HL-60/S4 treated with phorbol 12-myristate 13-acetate at 8.2 ng/mL for 4 days and 3 days (cell line): ENCODE measurements around the gene SMG1.
"Not testable (repeated sequence)": the region's sequence is repeated elsewhere in the genome, so short reads cannot be mapped to it uniquely, and the experiment has no call there.

ENCODE experiments used
- in situ Hi-C: fragments of 300-500 bp; cut with MboI; formaldehyde crosslinking; loops from 2 replicates; pipeline ENCODE4 v1.15.0; 2022; ENCODE audit warnings: low sequenced_read_pairs

SMG1 gene

GRCh38 chr16:18936727-18937340 lies 10.6 kb upstream of the SMG1 start:
- in situ Hi-C loops, result no loop called here

- in situ Hi-C loops, result no loop called here
Observed at GRCh38 chr16:18933501-18933900, 7.3 kb upstream of the SMG1 start.

- in situ Hi-C loops, result no loop called here
Observed at GRCh38 chr16:18932243-18932987, 6.2 kb upstream of the SMG1 start.

GRCh38 chr16:18931756-18932155 lies 5.5 kb upstream of the SMG1 start:
- in situ Hi-C loops, result no loop called here

- in situ Hi-C loops, result not testable (repeated sequence)
Observed at GRCh38 chr16:18930095-18930494, 3.9 kb upstream of the SMG1 start.

GRCh38 chr16:18928073-18928472 lies 1.9 kb upstream of the SMG1 start:
- in situ Hi-C loops, result not testable (repeated sequence)

GRCh38 chr16:18925215-18925985 lies 808 bp downstream of the SMG1 start:
- in situ Hi-C loops, result not testable (repeated sequence)

GRCh38 chr16:18923935-18924334 lies 2.3 kb downstream of the SMG1 start:
- in situ Hi-C loops, result not testable (repeated sequence)

GRCh38 chr16:18923124-18923523 lies 3.1 kb downstream of the SMG1 start:
- in situ Hi-C loops, result not testable (repeated sequence)

GRCh38 chr16:18909585-18909984 lies 16.6 kb downstream of the SMG1 start:
- in situ Hi-C loops, result not testable (repeated sequence)

- in situ Hi-C loops, result not testable (repeated sequence)
Observed at GRCh38 chr16:18908716-18909115, 17.5 kb downstream of the SMG1 start.

GRCh38 chr16:18902778-18903177 lies 23.4 kb downstream of the SMG1 start:
- in situ Hi-C loops, result not testable (repeated sequence)

- in situ Hi-C loops, result not testable (repeated sequence)
Observed at GRCh38 chr16:18902044-18902443, 24.2 kb downstream of the SMG1 start.

- in situ Hi-C loops, result not testable (repeated sequence)
Observed at GRCh38 chr16:18901194-18901593, 25.0 kb downstream of the SMG1 start.

- in situ Hi-C loops, result not testable (repeated sequence)
Observed at GRCh38 chr16:18884456-18884855, 41.8 kb downstream of the SMG1 start.

- in situ Hi-C loops, result not testable (repeated sequence)
Observed at GRCh38 chr16:18877734-18878133, 48.5 kb downstream of the SMG1 start.

GRCh38 chr16:18877259-18877658 lies 48.9 kb downstream of the SMG1 start:
- in situ Hi-C loops, result not testable (repeated sequence)

- in situ Hi-C loops, result not testable (repeated sequence)
Observed at GRCh38 chr16:18876301-18876700, 49.9 kb downstream of the SMG1 start.

GRCh38 chr16:18869043-18869771 lies 57.0 kb downstream of the SMG1 start:
- in situ Hi-C loops, result not testable (repeated sequence)

- in situ Hi-C loops, result not testable (repeated sequence)
Observed at GRCh38 chr16:18866277-18866823, 59.9 kb downstream of the SMG1 start.

- in situ Hi-C loops, result not testable (repeated sequence)
Observed at GRCh38 chr16:18862891-18863290, 63.3 kb downstream of the SMG1 start.
